GM23248 (cell line): ENCODE measurements around the gene NYAP1. TPM values are rescaled to one million over a fixed set of nuclear protein-coding genes. Genes with fewer than 3 reads are reported as not detected.
"Not testable (repeated sequence)": the region's sequence is repeated elsewhere in the genome, so short reads cannot be mapped to it uniquely, and the experiment has no call there.

Source experiments
- DNase-seq: peaks from one replicate; pipeline ENCODE4 v3.0.0-alpha.2; 2015
- H2AFZ ChIP-seq: fragments of 200-600 bp; sonication (generic); 2 replicates; pipeline ENCODE4 v1.6.1; 2016; ENCODE audit warnings: antibody characterized with exemption
- H3F3A ChIP-seq: fragments of 200-600 bp; sonication (generic); 2 replicates; pipeline ENCODE4 v1.6.1; 2016; ENCODE audit warnings: mild to moderate bottlenecking, antibody characterized with exemption, mixed run types; ENCODE audit not compliant: insufficient read depth
- H3K27ac ChIP-seq: fragments of 200-600 bp; sonication (generic); 2 replicates; pipeline ENCODE4 v1.5.1; 2016; ENCODE audit warnings: mild to moderate bottlenecking
- H3K27me3 ChIP-seq: fragments of 200-600 bp; sonication (generic); replicated peaks from 2 replicates; pipeline ENCODE4 v1.6.1; 2016; ENCODE audit warnings: mild to moderate bottlenecking; ENCODE audit not compliant: insufficient read depth
- H3K36me3 ChIP-seq: fragments of 200-600 bp; sonication (generic); 2 replicates; pipeline ENCODE4 v1.6.1; 2016; ENCODE audit warnings: low read depth, mild to moderate bottlenecking
- H3K4me1 ChIP-seq: fragments of 200-600 bp; sonication (generic); 2 replicates; pipeline ENCODE4 v1.6.1; 2016; ENCODE audit warnings: mild to moderate bottlenecking; ENCODE audit not compliant: insufficient read depth
- H3K4me2 ChIP-seq: fragments of 200-600 bp; sonication (generic); one replicate; pipeline ENCODE4 v1.6.1; 2016; ENCODE audit warnings: mild to moderate bottlenecking; ENCODE audit not compliant: unreplicated experiment
- H3K4me3 ChIP-seq: fragments of 200-600 bp; sonication (generic); 2 replicates; pipeline ENCODE4 v1.5.1; 2016; ENCODE audit warnings: mild to moderate bottlenecking
- H3K79me2 ChIP-seq: fragments of 200-600 bp; sonication (generic); 2 replicates; pipeline ENCODE4 v1.6.1; 2016; ENCODE audit warnings: mild to moderate bottlenecking; ENCODE audit not compliant: insufficient read depth
- H3K9ac ChIP-seq: fragments of 200-600 bp; sonication (generic); 2 replicates; pipeline ENCODE4 v1.6.1; 2016; ENCODE audit warnings: mild to moderate bottlenecking
- H3K9me2 ChIP-seq: fragments of 200-600 bp; sonication (generic); 2 replicates; pipeline ENCODE4 v1.6.1; 2016; ENCODE audit warnings: mixed run types, mild to moderate bottlenecking, moderate library complexity; ENCODE audit not compliant: insufficient read depth
- H3K9me3 ChIP-seq: fragments of 200-600 bp; sonication (generic); one replicate; pipeline ENCODE4 v1.6.1; 2017; ENCODE audit warnings: low read depth
- H4K20me1 ChIP-seq: fragments of 200-600 bp; sonication (generic); 2 replicates; pipeline ENCODE4 v1.6.0; 2016; ENCODE audit not compliant: insufficient read depth
- EZH2 ChIP-seq: fragments of 200-600 bp; sonication (generic); IDR thresholded peaks from 2 replicates; pipeline ENCODE4 v1.6.1; 2018; ENCODE audit warnings: antibody characterized with exemption, mild to moderate bottlenecking; ENCODE audit not compliant: insufficient read depth, poor library complexity, severe bottlenecking
- EZH2phosphoT487 ChIP-seq: fragments of 200-600 bp; sonication (generic); IDR thresholded peaks from 2 replicates; pipeline ENCODE4 v1.6.1; 2018; ENCODE audit warnings: antibody characterized with exemption, moderate library complexity, mild to moderate bottlenecking, low read depth; ENCODE audit not compliant: insufficient read depth
- WGBS, 2 experiments: methylation state at CpG; one replicate each; pipeline ENCODE4 v1.1.6; 2015 to 2017; ENCODE audit warnings: low lambda C conversion rate in 2 of 2, low coverage in 1 of 2; ENCODE audit errors: missing lambda C conversion rate in 2 of 2; 5-methylcytosine and 5-hydroxymethylcytosine counted together
- in situ Hi-C: fragments of 300-500 bp; cut with MboI; formaldehyde crosslinking; loops from 2 replicates; pipeline ENCODE4 v1.15.0; 2020
- polyA plus RNA-seq: library from polyadenylated mRNA; unstranded; fragments of >200 nt; fragmentation: Nextera tagmentation; extraction: Ambion mirVana; gene quantifications from 2 replicates; pipeline ENCODE4 v1.2.1, GENCODE V29; 2016
- total RNA-seq: library from RNA; depleted of rRNA; stranded (reverse); fragments of >200 nt; shearing (Covaris generic); gene quantifications from 2 replicates; pipeline ENCODE4 v1.2.3, GENCODE V29; 2014

Gene NYAP1
- total and polyA plus RNA-seq, 2 experiments from 2014 or later: not detected

DNA sequence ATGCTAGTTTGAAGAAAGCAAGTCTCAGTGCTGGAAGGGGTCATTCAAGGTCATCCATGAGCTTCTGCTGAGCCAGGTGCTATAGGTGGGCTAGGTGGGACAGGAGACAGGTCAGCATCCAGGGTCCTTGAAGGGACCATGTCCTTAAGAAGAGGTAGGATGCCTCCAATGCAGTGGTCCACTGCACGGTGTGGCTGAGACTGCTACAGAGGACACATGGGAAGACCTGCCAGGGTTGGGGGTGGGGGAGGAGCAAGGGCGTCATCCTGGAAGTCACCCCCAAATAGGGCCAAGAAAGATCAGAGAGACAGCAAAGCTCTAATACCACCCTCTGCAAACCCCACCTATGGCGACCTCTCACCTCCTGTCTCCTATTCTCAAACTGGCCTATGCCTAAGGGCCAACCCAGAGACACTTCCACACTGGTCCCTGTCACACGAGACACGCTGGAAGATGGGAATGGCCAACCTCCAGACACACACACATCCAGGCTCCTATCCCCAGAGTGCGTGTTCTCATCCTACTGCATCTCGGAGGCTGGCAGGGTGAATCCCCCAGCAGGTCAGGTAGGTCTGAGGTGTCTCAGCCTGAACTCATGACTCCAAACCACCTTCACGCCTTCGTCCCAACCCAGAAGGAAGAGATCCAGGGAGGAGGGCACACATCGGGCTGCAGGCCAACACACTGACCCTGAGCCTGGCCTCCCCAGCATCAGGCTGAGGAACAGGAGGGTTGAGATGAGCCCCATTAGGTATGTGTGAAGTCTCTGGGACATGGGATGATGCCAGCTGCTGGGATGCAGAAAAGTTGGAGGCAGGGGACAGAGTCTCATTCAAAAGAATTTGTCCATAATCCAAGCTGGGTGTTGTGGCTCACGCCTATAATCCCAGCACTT, 41.8 kb upstream of the NYAP1 start:
- TF ChIP-seq EZH2phosphoT487: no peak
- no peak for TF ChIP-seq EZH2
- Histone ChIP-seq H3K4me2 (no peak overlapping the region), H3K27me3 (no peaks in the 10 kb centered on the region), H4K20me1 (no peaks in the 10 kb centered on the region), H3K27ac (no peak overlapping the region), H3K4me3 (no peak overlapping the region), H3K79me2 (no peaks in the 10 kb centered on the region), H3K4me1 (peaks cover 22% of the 10 kb centered on the region), H3F3A (peaks cover 25% of the 10 kb centered on the region), H3K36me3 (no peaks in the 10 kb centered on the region), H3K9me3 (no peaks in the 10 kb centered on the region), H3K9me2 (no peaks in the 10 kb centered on the region), H3K9ac (no peak overlapping the region), H2AFZ (no peak overlapping the region)
- 86 to 88% methylated on average over 11 of the region's 11 CpGs for WGBS, 2 experiments
- in situ Hi-C loops: no loop called here
- no peak for DNase-seq

DNA sequence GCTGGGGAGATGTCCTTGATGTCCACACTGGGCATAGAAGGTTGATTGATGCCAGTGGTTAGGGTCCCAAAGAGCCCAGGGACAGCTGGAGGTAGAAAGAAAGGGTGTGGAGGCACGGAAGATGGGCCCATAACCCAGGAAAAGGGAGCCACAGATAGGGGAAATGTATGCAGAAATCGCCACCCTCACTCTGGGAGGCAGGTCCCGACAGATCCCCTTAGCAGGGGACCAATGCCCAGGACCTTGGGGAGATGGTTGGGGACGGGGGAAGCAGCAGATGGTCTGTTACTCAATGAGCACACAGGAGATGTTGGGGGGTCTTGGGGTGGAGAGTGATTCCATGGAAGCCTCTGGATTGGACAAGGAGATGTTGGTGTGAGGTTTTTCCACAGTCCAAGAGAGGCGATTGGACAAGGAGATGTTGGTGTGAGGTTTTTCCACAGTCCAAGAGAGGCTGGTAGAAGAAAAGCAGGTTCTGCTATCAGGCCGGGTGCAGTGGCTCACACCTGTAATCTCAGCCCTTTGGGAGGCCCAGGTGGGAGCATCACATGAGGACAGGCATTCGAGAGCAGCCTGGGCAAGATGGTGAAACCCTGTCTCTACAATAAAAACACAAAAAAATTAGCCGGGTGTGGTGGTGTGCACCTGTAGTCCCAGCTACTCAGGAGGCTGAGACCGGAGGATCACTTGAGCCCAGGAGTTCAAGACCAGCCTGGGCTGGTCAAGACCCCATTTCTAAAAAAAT, 40.5 kb upstream of the NYAP1 start:
- Histone ChIP-seq H4K20me1 (no peaks in the 10 kb centered on the region), H3K9me3 (no peaks in the 10 kb centered on the region), H3K9me2 (no peaks in the 10 kb centered on the region), H3K27me3 (no peaks in the 10 kb centered on the region), H3K4me2 (no peak overlapping the region), H3K79me2 (no peaks in the 10 kb centered on the region), H3K9ac (no peak overlapping the region), H3K4me1 (peaks cover 22% of the 10 kb centered on the region), H3K27ac (no peak overlapping the region), H2AFZ (no peak overlapping the region), H3K36me3 (no peaks in the 10 kb centered on the region), H3F3A (peaks cover 19% of the 10 kb centered on the region), H3K4me3 (no peak overlapping the region)
- DNase-seq: no peak
- TF ChIP-seq EZH2phosphoT487: no peak
- TF ChIP-seq EZH2: no peak
- in situ Hi-C loops: no loop called here
- 95 to 97% methylated on average over 9 of the region's 9 CpGs for WGBS, 2 experiments

DNA sequence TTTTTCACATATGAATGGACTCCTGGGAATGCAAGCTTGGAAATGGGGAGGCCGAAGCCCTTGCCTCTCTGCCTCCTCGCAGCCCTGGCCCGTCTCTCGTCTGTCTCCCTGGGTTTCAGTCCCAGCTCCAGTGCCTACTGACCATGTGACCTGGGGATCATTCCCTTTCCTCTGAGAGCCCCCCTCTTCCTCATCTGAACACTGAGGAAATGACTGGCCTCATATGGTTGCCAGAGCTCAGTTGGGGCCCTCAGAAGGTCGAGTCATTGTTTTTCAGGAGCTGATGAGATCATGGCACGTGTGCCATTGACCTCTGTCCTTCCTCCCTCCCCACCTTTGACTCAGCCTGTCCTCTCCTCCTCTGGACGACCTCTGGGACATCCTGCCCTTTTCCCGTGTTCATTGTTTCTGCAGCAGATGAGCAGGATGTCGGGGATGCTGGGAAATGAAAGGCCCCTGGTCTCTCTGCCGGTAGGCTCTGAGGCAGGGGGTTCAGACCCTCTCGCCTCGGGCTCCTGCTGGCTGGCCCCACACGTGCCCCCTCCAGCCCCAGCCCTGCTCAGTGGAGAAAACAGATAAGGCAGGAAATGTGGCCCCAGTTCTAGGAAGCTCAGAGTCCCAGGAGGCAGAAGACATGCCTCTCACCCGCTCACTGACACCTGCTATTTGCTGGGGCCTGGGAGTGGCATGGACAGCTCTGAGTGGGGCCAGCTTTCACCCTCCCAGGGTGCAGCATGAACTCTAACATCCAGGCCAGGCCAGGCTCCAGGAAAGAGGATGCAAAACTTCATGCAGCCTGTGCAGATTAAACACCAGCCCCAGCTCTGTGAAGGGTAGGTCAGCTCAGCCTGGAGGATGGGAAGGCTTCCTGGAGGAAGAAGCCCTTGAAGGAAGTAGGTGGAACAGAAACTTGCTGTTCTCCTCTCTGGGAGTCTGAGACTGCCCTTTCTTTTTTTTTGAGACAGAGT, 39.1 kb upstream of the NYAP1 start:
- Histone ChIP-seq H3K4me2 (peak overlapping the region; percentile 20), H2AFZ (peak overlapping the region; percentile 76), H3K4me1 (peaks cover 22% of the 10 kb centered on the region), H3K79me2 (no peaks in the 10 kb centered on the region), H3F3A (peaks cover 11% of the 10 kb centered on the region), H3K27ac (peak overlapping the region; percentile 52), H4K20me1 (no peaks in the 10 kb centered on the region), H3K9ac (peak overlapping the region; percentile 44), H3K27me3 (no peaks in the 10 kb centered on the region), H3K9me3 (no peaks in the 10 kb centered on the region), H3K4me3 (no peak overlapping the region), H3K9me2 (no peaks in the 10 kb centered on the region), H3K36me3 (no peaks in the 10 kb centered on the region)
- WGBS, 2 experiments: 34 to 41% methylated on average over 14 of the region's 14 CpGs
- TF ChIP-seq EZH2 (no peak), EZH2phosphoT487 (no peak)
- in situ Hi-C loops: no loop called here
- peak; percentile 80 for DNase-seq

DNA sequence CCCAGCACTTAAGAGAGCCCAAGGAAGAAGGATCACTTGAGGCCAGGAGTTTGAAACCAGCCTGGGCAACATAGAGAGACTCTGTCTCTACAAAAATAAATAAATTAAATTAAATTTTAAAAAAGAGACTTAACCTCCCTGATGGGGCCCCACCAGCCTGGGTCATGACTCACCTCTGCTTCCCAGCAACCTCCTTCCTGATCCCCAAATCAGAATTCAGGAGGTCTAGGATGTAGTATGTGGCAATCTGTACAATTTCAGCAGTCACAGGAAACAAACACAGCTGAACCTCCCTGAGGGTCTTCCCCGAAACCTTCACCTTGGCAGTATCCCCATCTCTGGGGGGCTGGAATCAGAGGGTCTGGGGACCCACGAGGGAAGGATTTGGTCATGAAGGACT, 37.7 kb upstream of the NYAP1 start:
- Histone ChIP-seq H3K4me2 (no peak overlapping the region), H3K9ac (peak overlapping the region; percentile 22; the same call in 1 of the 2 replicates), H3K4me1 (peaks cover 22% of the 10 kb centered on the region), H3K9me2 (no peaks in the 10 kb centered on the region), H2AFZ (peak overlapping the region; percentile 67), H3K79me2 (no peaks in the 10 kb centered on the region), H3K9me3 (no peaks in the 10 kb centered on the region), H3K36me3 (no peaks in the 10 kb centered on the region), H3K4me3 (no peak overlapping the region), H3K27me3 (no peaks in the 10 kb centered on the region), H4K20me1 (no peaks in the 10 kb centered on the region), H3K27ac (0 out of 2 replicates have a peak overlapping the region, but pooled peaks have one; percentile 12), H3F3A (peaks cover 11% of the 10 kb centered on the region)
- TF ChIP-seq EZH2phosphoT487 (no peak), EZH2 (no peak)
- DNase-seq: peak; percentile 51
- WGBS, 2 experiments: 56 to 78% methylated on average over 2 of the region's 2 CpGs
- in situ Hi-C loops: no loop called here

DNA sequence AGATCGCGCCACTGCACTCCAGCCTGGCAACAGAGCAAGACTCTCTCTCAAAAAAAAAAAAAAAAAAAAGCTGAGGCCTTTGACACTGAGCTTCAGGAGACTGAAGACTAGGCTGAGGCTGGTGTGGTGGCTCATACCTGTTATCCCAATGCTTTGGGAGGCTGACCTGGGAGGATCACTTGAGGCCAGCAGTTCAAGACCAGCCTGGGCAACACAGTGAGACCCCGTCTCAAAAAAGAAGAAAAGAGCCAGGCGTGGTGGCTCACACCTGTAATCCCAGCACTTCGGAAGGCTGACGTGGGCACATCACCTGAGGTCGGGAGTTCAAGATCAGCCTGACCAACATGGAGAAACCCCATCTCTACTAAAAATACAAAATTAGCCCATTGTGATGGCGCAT, 36.4 kb upstream of the NYAP1 start:
- H3K79me2 ChIP-seq, H3K27ac ChIP-seq, H3K27me3 ChIP-seq, DNase-seq, H3K9me3 ChIP-seq, H2AFZ ChIP-seq, H4K20me1 ChIP-seq, H3K4me3 ChIP-seq, H3K4me2 ChIP-seq, in situ Hi-C loops, H3K9me2 ChIP-seq, H3K9ac ChIP-seq, H3K36me3 ChIP-seq: not testable (repeated sequence)
- WGBS, 2 experiments: 97 to 99% methylated on average over 8 of the region's 8 CpGs
- H3F3A ChIP-seq: peaks cover 11% of the 10 kb centered on the region
- H3K4me1 ChIP-seq: peaks cover 22% of the 10 kb centered on the region
